GM12872 (cell line): ENCODE measurements around the gene TCF4.

Experiments
- TF ChIP-seq, protein P1 (sequence below): IDR thresholded peaks from 3 replicates; pipeline ENCODE4 v1.5.1; 2011; ENCODE audit warnings: low read depth, mild to moderate bottlenecking, low read length, moderate library complexity; ENCODE audit not compliant: insufficient read depth

The TCF4 gene

DNA sequence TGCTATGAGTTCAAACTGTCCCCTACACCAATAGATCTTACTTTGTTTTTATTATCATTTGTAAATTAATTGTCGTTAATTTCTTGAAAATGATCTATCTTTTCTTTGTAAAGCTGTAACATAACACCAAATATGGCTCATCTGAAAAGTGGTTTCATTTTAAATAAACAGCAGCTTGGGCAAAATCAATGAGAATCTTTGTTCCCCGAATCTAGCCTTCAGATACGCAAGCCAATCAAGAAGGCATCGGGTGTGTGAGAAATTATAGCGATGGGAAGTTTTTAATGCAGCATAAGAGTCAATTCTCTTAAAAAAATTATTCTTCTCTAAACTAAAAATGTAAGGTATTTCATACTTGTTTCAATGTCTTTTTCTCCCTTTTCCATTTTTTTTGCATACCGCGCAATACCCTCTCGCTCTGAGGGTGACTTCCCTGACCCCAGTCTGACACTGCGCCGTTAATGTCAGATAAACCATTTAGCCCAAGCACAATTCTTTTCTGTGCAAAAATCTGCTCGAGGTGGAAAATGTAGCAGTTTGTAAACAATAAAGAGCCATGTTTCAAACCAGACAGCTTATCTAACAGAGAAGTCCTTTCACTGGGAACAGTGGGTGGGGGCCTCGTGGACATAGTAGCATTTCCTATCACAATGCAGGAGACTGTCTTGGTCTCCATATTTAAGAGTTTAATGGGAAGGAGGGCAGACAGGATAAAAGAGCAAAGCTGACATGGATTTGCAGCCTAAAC lies 129.4 kb downstream of the TCF4 start:
- TF ChIP-seq, protein P1, sequence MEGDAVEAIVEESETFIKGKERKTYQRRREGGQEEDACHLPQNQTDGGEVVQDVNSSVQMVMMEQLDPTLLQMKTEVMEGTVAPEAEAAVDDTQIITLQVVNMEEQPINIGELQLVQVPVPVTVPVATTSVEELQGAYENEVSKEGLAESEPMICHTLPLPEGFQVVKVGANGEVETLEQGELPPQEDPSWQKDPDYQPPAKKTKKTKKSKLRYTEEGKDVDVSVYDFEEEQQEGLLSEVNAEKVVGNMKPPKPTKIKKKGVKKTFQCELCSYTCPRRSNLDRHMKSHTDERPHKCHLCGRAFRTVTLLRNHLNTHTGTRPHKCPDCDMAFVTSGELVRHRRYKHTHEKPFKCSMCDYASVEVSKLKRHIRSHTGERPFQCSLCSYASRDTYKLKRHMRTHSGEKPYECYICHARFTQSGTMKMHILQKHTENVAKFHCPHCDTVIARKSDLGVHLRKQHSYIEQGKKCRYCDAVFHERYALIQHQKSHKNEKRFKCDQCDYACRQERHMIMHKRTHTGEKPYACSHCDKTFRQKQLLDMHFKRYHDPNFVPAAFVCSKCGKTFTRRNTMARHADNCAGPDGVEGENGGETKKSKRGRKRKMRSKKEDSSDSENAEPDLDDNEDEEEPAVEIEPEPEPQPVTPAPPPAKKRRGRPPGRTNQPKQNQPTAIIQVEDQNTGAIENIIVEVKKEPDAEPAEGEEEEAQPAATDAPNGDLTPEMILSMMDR: no peak

DNA sequence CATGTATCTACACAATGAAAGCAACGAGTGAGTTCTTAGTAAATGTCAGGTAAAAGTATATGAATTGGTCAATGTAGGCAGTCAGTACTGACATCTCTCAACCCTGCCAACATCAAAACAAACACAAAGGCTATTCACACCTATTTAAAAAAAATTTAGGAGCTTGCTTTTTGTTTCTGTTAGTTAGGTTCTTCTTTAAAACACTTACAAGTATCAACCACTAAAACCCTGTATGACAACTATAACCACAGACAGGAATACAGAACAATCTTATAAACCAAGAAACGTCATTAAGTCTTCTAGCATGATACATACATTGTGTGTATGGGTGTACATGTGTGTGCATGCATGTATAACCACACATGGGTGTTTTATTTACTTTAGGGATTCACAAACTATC lies 131.0 kb downstream of the TCF4 start:
- TF ChIP-seq, protein P1: no peak

DNA sequence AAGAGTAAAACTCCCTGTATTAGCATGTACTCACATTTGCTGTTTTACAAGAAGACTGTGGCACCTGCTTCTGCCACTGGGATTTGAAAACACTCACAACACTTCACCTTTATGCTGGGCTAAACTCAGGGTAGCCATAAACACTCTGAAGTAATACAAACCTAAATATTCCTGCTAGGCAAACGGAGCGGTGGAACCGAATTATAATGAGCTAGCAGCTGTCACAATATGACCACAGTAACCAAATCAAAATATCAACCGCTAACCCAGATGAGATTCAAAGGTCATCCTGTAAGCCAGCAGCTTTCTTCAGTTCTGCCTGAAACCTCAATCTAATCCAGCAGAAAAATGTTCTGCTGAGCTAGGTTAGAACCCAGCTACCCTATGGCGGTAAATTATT lies 132.1 kb downstream of the TCF4 start:
- TF ChIP-seq, protein P1: no peak

DNA sequence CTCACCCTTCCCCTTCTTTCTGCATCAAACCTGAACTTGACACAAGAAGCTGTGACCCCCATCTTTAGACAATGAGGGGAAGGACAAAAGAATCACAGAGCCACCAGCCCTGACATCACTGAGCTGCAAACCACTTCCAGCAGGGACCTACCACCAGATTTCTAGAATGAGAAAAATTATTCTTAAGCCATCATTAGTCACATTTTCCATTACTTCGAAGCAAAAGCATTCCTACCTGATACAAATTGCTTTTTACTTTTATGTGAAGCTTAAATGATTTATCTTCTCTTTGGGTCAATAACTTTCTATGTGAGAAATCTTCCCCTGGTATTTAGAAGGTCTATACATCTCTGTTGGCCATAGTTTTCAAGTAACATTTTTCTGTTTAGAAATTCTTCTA lies 134.8 kb downstream of the TCF4 start:
- TF ChIP-seq, protein P1: no peak

DNA sequence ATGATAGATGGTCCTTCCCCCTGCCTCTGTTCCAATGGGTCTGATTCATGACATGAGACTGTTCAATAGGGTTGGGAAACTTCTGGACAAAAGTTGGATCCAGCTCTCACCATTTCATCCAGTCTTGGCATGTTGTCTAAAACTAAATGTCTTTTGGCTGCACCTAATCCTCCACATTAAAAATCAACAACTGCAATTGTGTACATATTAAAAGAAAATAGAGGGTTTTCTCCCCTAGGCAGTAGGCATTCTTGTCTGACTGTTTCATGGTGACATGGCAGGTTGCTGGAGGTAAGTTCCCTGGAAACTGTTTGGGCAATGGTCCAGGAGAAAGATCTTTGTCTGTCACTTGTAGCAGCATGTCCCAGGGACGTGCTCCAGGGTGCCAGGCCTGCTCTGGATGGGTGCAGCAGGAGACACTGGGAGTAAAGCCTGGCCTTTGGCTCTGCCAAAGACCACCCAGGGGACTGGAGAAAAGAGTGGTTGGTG lies 135.8 kb downstream of the TCF4 start:
- TF ChIP-seq, protein P1: no peak

DNA sequence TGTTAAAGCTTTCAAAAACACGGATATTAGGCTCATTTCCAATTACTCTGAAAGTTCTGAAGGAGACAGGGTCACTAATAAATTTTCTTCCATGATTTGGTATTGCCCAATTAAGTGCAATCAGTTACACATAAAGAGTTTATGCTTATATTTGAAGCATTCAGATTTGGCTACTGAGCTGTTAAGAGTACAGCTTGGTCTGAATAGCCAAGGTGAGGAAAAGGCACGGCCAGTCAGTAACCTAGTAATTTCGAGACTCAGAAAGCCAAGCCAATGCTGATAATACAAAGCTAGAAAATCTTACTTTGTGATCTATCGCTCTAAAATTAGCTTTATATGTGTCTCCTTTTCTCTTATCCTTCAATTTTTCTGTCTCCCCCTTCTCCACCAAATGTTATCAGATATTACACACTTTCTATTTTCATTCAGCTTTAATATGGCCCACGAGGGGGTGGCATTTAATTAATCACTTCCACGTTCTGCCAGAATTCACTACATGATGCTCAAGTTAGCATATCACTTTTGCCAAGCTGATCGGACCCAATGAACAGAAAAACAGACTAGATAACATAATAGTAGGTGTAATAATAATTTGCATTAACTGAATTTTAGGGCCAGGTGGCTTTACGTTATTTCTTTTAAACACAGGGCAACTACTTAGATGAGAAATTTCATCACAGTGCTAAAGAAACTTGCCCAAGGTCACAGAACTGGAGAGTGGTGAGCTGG lies 138.4 kb downstream of the TCF4 start:
- TF ChIP-seq, protein P1: no peak

DNA sequence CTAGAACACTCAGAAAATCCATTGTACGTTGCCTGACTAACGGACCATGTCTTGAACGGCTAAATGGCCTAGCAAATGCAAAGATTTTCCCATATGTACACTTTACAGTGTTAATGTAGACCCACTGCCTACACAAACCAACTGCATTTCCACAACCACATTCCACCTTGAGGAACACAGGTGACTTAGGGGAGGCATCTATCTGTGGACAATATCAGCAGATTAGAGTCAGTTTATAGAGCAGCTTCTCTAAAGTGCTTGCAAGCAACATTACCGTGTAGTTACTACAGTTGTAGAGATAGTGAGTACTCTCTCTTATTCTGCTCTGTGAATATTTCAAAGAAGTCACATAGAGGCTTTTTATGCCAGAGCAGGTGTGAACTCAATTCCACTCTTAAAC lies 139.6 kb downstream of the TCF4 start:
- TF ChIP-seq, protein P1: no peak
